Keratinocyte (primary cell): ENCODE data around the gene SPOCD1. TPM values are rescaled to one million over a fixed set of nuclear protein-coding genes. Genes with fewer than 3 reads are reported as not detected.

Source experiments
- DNase-seq: peaks from one replicate; pipeline ENCODE4 v3.0.0-alpha.2; 2011; ENCODE audit warnings: low read depth, missing footprints, low spot score
- FAIRE-seq: peaks from 2 replicates; lab custom pipeline; 2011; peaks lifted over from hg19 to GRCh38; lab: Jason Lieb, UNC
- H2AFZ ChIP-seq: 2 replicates; pipeline ENCODE4 v1.6.0; 2012; ENCODE audit warnings: low read length, control low read depth, inconsistent platforms; ENCODE audit not compliant: control insufficient read depth
- H3K27ac ChIP-seq: 2 replicates; pipeline ENCODE4 v1.5.1; 2011; ENCODE audit warnings: low read length; ENCODE audit not compliant: control insufficient read depth, insufficient read depth
- H3K27me3 ChIP-seq: 3 replicates; pipeline ENCODE4 v1.6.0; 2011; ENCODE audit warnings: low read length; ENCODE audit not compliant: control insufficient read depth, insufficient read depth; ENCODE audit errors: extremely low read depth
- H3K36me3 ChIP-seq, 2 experiments: 2 replicates in 1 of 2; 3 replicates in 1 of 2; pipeline ENCODE4 v1.5.1; 2011; ENCODE audit warnings: low read length in 2 of 2, mild to moderate bottlenecking in 1 of 2; ENCODE audit not compliant: control insufficient read depth in 2 of 2, insufficient read depth in 2 of 2; ENCODE audit errors: extremely low read depth in 1 of 2
- H3K4me1 ChIP-seq: 3 replicates; pipeline ENCODE4 v1.5.1; 2011; ENCODE audit warnings: low read length; ENCODE audit not compliant: control insufficient read depth, insufficient read depth; ENCODE audit errors: extremely low read depth
- H3K4me2 ChIP-seq: 3 replicates; pipeline ENCODE4 v1.6.0; 2011; ENCODE audit warnings: low read depth, low read length; ENCODE audit not compliant: control insufficient read depth, insufficient read depth; ENCODE audit errors: extremely low read depth
- H3K4me3 ChIP-seq, 3 experiments: fragments of 200-600 bp in 1 of 3; sonication (generic) in 1 of 3; 2 replicates in 2 of 3; 3 replicates in 1 of 3; pipeline ENCODE4 v1.5.1; 2011 to 2016; ENCODE audit warnings: low read length in 3 of 3, mild to moderate bottlenecking in 3 of 3, control low read depth in 2 of 3, inconsistent platforms in 1 of 3, low read depth in 1 of 3, mixed read lengths in 1 of 3, mixed run types in 1 of 3, moderate library complexity in 1 of 3; ENCODE audit not compliant: control insufficient read depth in 2 of 3, insufficient read depth in 2 of 3; ENCODE audit errors: extremely low read depth in 1 of 3
- H3K79me2 ChIP-seq: 2 replicates; pipeline ENCODE4 v1.6.0; 2012; ENCODE audit warnings: low read length; ENCODE audit not compliant: control insufficient read depth, insufficient read depth
- H3K9ac ChIP-seq: 3 replicates; pipeline ENCODE4 v1.6.0; 2011; ENCODE audit warnings: low read length; ENCODE audit not compliant: control insufficient read depth, insufficient read depth; ENCODE audit errors: extremely low read depth
- H3K9me1 ChIP-seq: 3 replicates; pipeline ENCODE4 v1.6.0; 2011; ENCODE audit warnings: low read length; ENCODE audit not compliant: control insufficient read depth, insufficient read depth; ENCODE audit errors: extremely low read depth
- H3K9me3 ChIP-seq: 2 replicates; pipeline ENCODE4 v1.5.1; 2012; ENCODE audit warnings: low read depth, low read length; ENCODE audit not compliant: control insufficient read depth
- H4K20me1 ChIP-seq: 3 replicates; pipeline ENCODE4 v1.6.0; 2011; ENCODE audit warnings: low read length; ENCODE audit not compliant: control insufficient read depth, insufficient read depth; ENCODE audit errors: extremely low read depth
- EZH2 ChIP-seq: IDR thresholded peaks from one replicate; pipeline ENCODE4 v1.6.1; 2012; ENCODE audit warnings: inconsistent platforms, mild to moderate bottlenecking, low read length, moderate library complexity
- dilution Hi-C: fragments of 300-500 bp; cut with MboI; formaldehyde crosslinking; loops from one replicate; pipeline ENCODE4 v1.7.0; 2020; ENCODE audit warnings: low sequenced_read_pairs; ENCODE audit not compliant: extremely low pct_ligation_motif_present
- polyA plus RNA-seq, 5 experiments: library from polyadenylated mRNA; depleted of rRNA in 3 of 5; stranded (reverse) in 3 of 5; stranded (forward) in 1 of 5; unstranded in 1 of 5; fragments of >200 nt; gene quantifications; 1 replicate in 1 of 5; 2 replicates in 3 of 5; 3 replicates in 1 of 5; pipeline versions ENCODE4 v1.2.1 to v1.2.3, GENCODE V29; 2011 to 2012; ENCODE audit warnings: missing spikeins in 2 of 5, low read depth in 1 of 5, low replicate concordance in 1 of 5
- TF ChIP-seq, protein P1 (sequence below), 3 experiments: IDR thresholded peaks in 1 of 3; conservative IDR thresholded peaks in 1 of 3; optimal IDR thresholded peaks in 1 of 3; 2 replicates in 2 of 3; 3 replicates in 1 of 3; pipeline versions ENCODE3 to v1.5.1; 2011; ENCODE audit warnings: low read length in 3 of 3, mild to moderate bottlenecking in 3 of 3, moderate library complexity in 2 of 3, control low read depth in 1 of 3, inconsistent platforms in 1 of 3; ENCODE audit not compliant: insufficient read depth in 2 of 3; ENCODE audit errors: extremely low read depth in 1 of 3

SPOCD1 gene
- polyA plus RNA-seq, 1 donor (not counting 4 experiments of a cell fraction or from before 2014, with no cell fraction given), result 4.7 TPM

DNA sequence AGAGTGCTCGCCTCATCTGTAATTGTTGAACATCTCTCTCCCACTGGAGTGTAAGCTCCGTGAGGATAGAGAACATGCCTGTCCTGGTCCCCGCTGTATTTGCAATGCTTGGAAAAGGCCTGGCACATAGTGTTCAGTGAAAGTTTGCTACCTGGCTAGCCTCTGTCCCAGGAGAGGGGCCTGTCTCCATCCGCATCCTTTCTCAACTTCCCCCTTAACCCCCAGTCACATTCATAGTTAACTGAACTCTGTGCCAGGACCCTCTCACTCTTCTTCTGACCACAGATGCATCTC, 15.2 kb downstream of the SPOCD1 start:
- TF ChIP-seq EZH2, result no peak
- TF ChIP-seq, protein P1, sequence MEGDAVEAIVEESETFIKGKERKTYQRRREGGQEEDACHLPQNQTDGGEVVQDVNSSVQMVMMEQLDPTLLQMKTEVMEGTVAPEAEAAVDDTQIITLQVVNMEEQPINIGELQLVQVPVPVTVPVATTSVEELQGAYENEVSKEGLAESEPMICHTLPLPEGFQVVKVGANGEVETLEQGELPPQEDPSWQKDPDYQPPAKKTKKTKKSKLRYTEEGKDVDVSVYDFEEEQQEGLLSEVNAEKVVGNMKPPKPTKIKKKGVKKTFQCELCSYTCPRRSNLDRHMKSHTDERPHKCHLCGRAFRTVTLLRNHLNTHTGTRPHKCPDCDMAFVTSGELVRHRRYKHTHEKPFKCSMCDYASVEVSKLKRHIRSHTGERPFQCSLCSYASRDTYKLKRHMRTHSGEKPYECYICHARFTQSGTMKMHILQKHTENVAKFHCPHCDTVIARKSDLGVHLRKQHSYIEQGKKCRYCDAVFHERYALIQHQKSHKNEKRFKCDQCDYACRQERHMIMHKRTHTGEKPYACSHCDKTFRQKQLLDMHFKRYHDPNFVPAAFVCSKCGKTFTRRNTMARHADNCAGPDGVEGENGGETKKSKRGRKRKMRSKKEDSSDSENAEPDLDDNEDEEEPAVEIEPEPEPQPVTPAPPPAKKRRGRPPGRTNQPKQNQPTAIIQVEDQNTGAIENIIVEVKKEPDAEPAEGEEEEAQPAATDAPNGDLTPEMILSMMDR (optimal IDR thresholded peaks at IDR 0.05 in 1 of 3, IDR thresholded peaks at IDR 0.05 in 1 of 3, conservative IDR thresholded peaks at IDR 0.05 in 1 of 3; ENCODE audit: extremely low read depth in 1 of 3, insufficient read depth in 2 of 3, low read length in 3 of 3), result no peak
- H3K79me2 ChIP-seq, result no peaks in the 10 kb centered on the region
- no peak overlapping the region for H3K9ac ChIP-seq
- FAIRE-seq (no peak), DNase-seq (no peak)
- no peaks in the 10 kb centered on the region for H4K20me1 ChIP-seq
- H3K4me1 ChIP-seq, result peaks cover 21% of the 10 kb centered on the region
- H3K4me2 ChIP-seq, result no peak overlapping the region
- H3K4me3 ChIP-seq, result no peak overlapping the region
- H3K9me1 ChIP-seq, result no peaks in the 10 kb centered on the region
- dilution Hi-C loops, result no loop called here
- no peaks in the 10 kb centered on the region for H3K27me3 ChIP-seq
- H3K27ac ChIP-seq, result no peak overlapping the region
- no peak overlapping the region for H2AFZ ChIP-seq
- no peaks in the 10 kb centered on the region for H3K9me3 ChIP-seq
- H3K36me3 ChIP-seq, result no peaks in the 10 kb centered on the region

DNA sequence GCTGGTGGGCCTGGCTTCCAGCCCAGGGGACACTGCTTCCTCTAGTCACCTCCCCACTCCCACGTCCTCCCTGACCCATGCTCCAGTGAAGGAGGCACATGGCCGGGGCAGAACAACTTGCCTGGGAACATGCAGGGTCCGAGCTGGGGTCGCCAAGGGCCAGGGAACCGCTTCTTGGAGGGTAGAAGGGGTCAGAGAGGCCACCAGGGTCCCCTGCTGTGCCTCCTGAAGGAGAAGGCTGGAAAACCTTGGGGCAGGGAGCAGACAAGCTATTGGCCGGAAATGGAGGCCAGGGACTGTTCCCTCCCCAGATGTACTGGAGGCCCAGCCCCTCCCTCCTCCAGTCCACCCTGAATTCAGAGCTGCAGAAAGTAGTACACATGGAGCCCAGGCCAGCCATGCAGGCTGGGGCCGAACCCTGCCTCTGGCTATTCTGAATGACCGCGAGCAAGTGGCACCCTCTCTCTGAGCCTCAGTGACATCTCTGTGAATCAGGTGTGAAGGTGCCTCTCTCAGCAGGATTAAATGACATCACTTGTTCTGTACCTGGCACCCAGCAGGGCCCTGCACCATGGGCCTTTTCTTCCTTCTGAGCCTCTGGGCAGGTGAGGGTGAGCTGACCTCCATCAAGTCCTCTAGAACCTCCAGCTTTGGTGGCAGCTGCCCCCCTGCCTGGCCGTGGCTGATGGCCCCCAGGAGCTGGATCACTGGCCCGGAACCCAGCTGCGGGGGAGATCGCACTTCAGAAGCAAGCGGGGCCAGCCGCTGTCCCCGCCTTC, 15.7 kb downstream of the SPOCD1 start:
- no peak for FAIRE-seq
- no peak overlapping the region for H3K27ac ChIP-seq
- H4K20me1 ChIP-seq, result no peaks in the 10 kb centered on the region

More for the DNA sequence above, 15.7 kb downstream of the SPOCD1 start:
- Histone ChIP-seq H3K9ac (no peak overlapping the region), H3K9me1 (no peaks in the 10 kb centered on the region), H3K79me2 (no peaks in the 10 kb centered on the region), H3K4me3 (no peak overlapping the region), H3K27me3 (no peaks in the 10 kb centered on the region), H3K4me2 (no peak overlapping the region), H3K9me3 (no peaks in the 10 kb centered on the region), H3K4me1 (peaks cover 21% of the 10 kb centered on the region), H3K36me3 (no peaks in the 10 kb centered on the region), H2AFZ (no peak overlapping the region)
- TF ChIP-seq EZH2, result no peak
- TF ChIP-seq, protein P1 (optimal IDR thresholded peaks at IDR 0.05 in 1 of 3, IDR thresholded peaks at IDR 0.05 in 1 of 3, conservative IDR thresholded peaks at IDR 0.05 in 1 of 3; ENCODE audit: extremely low read depth in 1 of 3, insufficient read depth in 2 of 3, low read length in 3 of 3), result no peak
- dilution Hi-C loops, result no loop called here
- no peak for DNase-seq
